Right renal cortex interstitium (tissue), 3 donors: ENCODE results near the gene PPP4R3B. TPM values are rescaled to one million over a fixed set of nuclear protein-coding genes. Genes with fewer than 3 reads are reported as not detected.

Experiments
- DNase-seq, 3 donors: peaks; one replicate each; pipeline ENCODE4 v3.0.0-alpha.2; 2013; ENCODE audit warnings: low read depth in 3 of 3, low spot score in 2 of 3
- polyA plus RNA-seq, 3 donors: library from polyadenylated mRNA; unstranded; fragments of 120-200 nt; gene quantifications; one replicate each; pipeline ENCODE4 v1.2.1, GENCODE V29; 2013; ENCODE audit not compliant: insufficient read length in 3 of 3

The PPP4R3B gene
- 10 to 100 TPM; 77.9 to 84.6 (median 82.0) TPM for polyA plus RNA-seq

GRCh38 chr2:55617175-55618024, at the start of gene PPP4R3B:
Gene PPP4R3B (minus strand): TSS chr2:55617622. CDS start chr2:55617285, 337 bp downstream.
- peak; percentile 98 for DNase-seq

GRCh38 chr2:55653255-55653654, 35.8 kb upstream of the PPP4R3B start:
- no peak for DNase-seq

- DNase-seq, result no peak
These were observed 31.8 kb upstream of the PPP4R3B start for GRCh38 chr2:55649211-55649610.

- DNase-seq, result no peak
These were observed 19.4 kb upstream of the PPP4R3B start for GRCh38 chr2:55636831-55637230.

GRCh38 chr2:55628931-55629330, 11.5 kb upstream of the PPP4R3B start:
- no peak for DNase-seq

GRCh38 chr2:55627915-55628314, 10.5 kb upstream of the PPP4R3B start:
- no peak for DNase-seq

- DNase-seq, result no peak
These were observed 4.4 kb upstream of the PPP4R3B start for GRCh38 chr2:55621802-55622201.

- DNase-seq, result no peak
These were observed 2.8 kb upstream of the PPP4R3B start for GRCh38 chr2:55620123-55620779.

GRCh38 chr2:55618275-55619055, 1.0 kb upstream of the PPP4R3B start:
- peak; percentile 33 to 50 (median 37) for DNase-seq

- DNase-seq, result no peak
These were observed 528 bp upstream of the PPP4R3B start for GRCh38 chr2:55618025-55618274.

GRCh38 chr2:55616551-55617174, 759 bp downstream of the PPP4R3B start:
- peak; percentile 41 to 64 (median 46) for DNase-seq

GRCh38 chr2:55611997-55612396, 5.4 kb downstream of the PPP4R3B start:
- DNase-seq, result no peak

- DNase-seq, result no peak
These were observed 6.3 kb downstream of the PPP4R3B start for GRCh38 chr2:55610954-55611743.

- no peak for DNase-seq
These were observed 7.4 kb downstream of the PPP4R3B start for GRCh38 chr2:55609938-55610578.

- DNase-seq, result no peak
These were observed 8.1 kb downstream of the PPP4R3B start for GRCh38 chr2:55609193-55609794.

- DNase-seq, result no peak
These were observed 9.7 kb downstream of the PPP4R3B start for GRCh38 chr2:55607717-55608116.

GRCh38 chr2:55604027-55604565, 13.3 kb downstream of the PPP4R3B start:
- DNase-seq, result no peak

- no peak for DNase-seq
These were observed 15.6 kb downstream of the PPP4R3B start for GRCh38 chr2:55601849-55602248.
